ENCODE data around the gene ZNF384.
"Not testable (repeated sequence)": the region's sequence is repeated elsewhere in the genome, so short reads cannot be mapped to it uniquely, and the experiment has no call there.

The ZNF384 gene

DNA sequence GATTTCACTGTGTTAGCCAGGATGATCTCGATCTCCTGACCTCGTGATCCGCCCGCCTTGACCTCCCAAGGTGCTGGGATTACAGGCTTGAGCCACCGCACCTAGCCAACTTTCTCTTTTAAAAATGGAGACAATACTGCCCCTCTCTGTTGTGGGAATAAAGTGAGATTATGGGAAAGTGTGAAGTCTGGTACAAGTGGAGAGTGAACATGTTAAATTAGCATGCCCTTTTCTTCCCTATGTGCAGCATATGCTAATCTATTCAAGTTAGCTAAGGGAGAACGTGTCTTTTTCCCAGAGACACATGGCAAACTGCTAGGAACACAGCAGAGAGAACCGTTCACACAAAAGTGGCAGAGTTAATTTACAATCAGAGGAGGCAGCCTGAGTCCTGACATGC, 36.2 kb upstream of the ZNF384 start:
- H3K4me3 ChIP-seq (replicated peaks; ENCODE audit: low read depth, low read length) = no peak overlapping the region
- DNase-seq (ENCODE audit: low read depth) = no peak
- TF ChIP-seq, protein P1, sequence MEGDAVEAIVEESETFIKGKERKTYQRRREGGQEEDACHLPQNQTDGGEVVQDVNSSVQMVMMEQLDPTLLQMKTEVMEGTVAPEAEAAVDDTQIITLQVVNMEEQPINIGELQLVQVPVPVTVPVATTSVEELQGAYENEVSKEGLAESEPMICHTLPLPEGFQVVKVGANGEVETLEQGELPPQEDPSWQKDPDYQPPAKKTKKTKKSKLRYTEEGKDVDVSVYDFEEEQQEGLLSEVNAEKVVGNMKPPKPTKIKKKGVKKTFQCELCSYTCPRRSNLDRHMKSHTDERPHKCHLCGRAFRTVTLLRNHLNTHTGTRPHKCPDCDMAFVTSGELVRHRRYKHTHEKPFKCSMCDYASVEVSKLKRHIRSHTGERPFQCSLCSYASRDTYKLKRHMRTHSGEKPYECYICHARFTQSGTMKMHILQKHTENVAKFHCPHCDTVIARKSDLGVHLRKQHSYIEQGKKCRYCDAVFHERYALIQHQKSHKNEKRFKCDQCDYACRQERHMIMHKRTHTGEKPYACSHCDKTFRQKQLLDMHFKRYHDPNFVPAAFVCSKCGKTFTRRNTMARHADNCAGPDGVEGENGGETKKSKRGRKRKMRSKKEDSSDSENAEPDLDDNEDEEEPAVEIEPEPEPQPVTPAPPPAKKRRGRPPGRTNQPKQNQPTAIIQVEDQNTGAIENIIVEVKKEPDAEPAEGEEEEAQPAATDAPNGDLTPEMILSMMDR (IDR thresholded peaks at IDR 0.05; ENCODE audit: low read length, missing control alignments) = no peak

DNA sequence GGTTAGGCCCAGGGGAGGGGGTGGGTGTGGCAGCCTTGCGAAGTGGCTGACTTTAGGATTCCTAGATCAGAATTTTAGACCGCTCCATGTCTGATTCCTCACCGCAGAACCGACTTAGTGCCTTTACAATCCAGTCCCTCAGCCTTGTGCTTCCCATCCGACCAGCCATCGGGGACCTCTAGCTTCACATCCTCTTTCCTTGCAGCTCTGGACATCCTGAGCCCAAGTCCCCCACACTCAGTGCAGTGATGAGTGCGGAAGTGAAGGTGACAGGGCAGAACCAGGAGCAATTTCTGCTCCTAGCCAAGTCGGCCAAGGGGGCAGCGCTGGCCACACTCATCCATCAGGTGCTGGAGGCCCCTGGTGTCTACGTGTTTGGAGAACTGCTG, 35.2 kb upstream of the ZNF384 start:
- TF ChIP-seq, protein P1 (IDR thresholded peaks at IDR 0.05; ENCODE audit: low read length, missing control alignments) = no peak
- DNase-seq (ENCODE audit: low read depth) = no peak

GRCh38 chr12:6723607-6724408, 34.6 kb upstream of the ZNF384 start, which contains the start of gene COPS7A:
Gene COPS7A (plus strand): TSS chr12:6724046. CDS start chr12:6724657, 611 bp downstream.
- H3K4me3 ChIP-seq (replicated peaks; ENCODE audit: low read depth, low read length) = peak within 1 kb of the TSS; percentile 77
- DNase-seq (ENCODE audit: low read depth) = peak; percentile 99
- TF ChIP-seq, protein P1 (IDR thresholded peaks at IDR 0.05; ENCODE audit: low read length, missing control alignments) = no peak

More for the DNA sequence above, 35.2 kb upstream of the ZNF384 start:
- peak overlapping the region; percentile 77 for H3K4me3 ChIP-seq (replicated peaks; ENCODE audit: low read depth, low read length)

DNA sequence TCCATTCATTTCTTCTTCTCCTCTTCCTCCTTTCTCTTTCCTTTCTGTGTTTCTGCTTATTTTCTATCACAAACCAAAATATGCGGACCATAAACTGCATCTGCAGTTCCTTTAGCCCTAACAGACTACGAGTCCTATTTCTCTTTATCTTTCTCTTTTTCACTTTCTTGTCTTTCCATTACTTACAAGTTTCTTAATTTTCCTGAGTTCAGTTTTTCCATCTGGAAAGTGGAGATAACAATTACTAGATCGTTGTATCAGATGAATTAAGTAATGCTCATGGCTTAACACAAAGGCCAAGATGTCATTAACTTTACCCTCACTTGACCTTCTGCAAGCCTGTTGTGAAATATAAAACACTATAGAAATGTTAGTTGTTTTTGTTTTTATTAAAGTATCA, 33.7 kb upstream of the ZNF384 start:
- TF ChIP-seq, protein P1 (IDR thresholded peaks at IDR 0.05; ENCODE audit: low read length, missing control alignments) = no peak
- no peak overlapping the region for H3K4me3 ChIP-seq (replicated peaks; ENCODE audit: low read depth, low read length)
- no peak for DNase-seq (ENCODE audit: low read depth)

- TF ChIP-seq, protein P1 (IDR thresholded peaks at IDR 0.05; ENCODE audit: low read length, missing control alignments) = no peak
- no peak overlapping the region for H3K4me3 ChIP-seq (replicated peaks; ENCODE audit: low read depth, low read length)
- no peak for DNase-seq (ENCODE audit: low read depth)
Observed at GRCh38 chr12:6716874-6717437, 27.8 kb upstream of the ZNF384 start.

DNA sequence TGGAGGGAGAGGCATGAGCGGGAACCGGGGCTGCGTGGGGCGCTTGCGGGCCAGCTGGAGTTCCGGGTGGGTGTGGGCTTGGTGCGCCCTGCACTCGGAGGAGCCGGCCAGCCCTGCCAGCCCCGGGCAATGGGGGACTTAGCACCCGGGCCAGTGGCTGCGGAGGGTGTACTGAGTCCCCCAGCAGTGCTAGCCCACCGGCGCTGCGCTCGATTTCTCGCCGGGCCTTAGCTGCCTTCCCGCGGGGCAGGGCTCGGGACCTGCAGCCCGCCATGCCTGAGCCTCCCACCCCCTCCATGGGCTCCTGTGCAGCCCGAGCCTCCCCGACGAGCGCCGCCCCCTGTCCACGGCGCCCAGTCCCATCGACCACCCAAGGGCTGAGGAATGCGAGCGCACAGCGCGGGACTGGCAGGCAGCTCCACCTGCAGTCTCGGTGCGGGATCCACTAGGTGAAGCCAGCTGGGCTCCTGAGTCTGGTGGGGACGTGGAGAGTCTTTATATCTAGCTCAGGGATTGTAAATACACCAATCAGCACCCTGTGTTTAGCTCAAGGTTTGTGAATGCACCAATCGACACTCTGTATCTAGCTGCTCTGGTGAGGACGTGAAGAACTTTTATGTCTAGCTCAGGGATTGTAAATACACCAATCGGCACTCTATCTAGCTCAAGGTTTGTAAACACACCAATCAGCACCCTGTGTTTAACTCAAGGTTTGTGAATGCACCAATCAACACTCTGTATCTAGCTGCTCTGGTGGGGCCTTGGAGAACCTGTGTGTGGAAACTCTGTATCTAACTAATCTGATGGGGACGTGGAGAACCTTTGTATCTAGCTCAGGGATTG, 27.1 kb upstream of the ZNF384 start:
- DNase-seq (ENCODE audit: low read depth); H3K4me3 ChIP-seq (replicated peaks; ENCODE audit: low read depth, low read length): not testable (repeated sequence)

DNA sequence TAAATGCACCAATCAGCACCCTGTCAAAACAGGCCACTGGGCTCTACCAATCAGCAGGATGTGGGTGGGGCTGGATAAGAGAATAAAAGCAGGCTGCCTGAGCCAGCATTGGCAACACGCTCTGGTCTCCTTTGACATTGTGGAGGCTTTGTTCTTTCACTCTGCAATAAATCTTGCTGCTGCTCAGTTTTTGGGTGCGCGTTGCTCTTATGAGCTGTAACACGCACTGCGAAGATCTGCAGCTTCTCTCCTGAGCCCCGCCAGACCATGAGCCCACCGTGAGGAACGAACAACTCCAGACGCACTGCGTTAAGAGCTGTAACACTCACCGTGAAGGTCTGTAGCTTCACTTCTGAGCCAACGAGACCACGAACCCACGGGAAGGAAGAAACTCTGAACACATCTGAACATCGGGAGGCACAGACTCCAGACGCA, 19.8 kb upstream of the ZNF384 start:
- no peak for DNase-seq (ENCODE audit: low read depth)
- TF ChIP-seq, protein P1 (IDR thresholded peaks at IDR 0.05; ENCODE audit: low read length, missing control alignments) = no peak
- H3K4me3 ChIP-seq (replicated peaks; ENCODE audit: low read depth, low read length) = no peak overlapping the region

- not testable (repeated sequence) for H3K4me3 ChIP-seq (replicated peaks; ENCODE audit: low read depth, low read length); DNase-seq (ENCODE audit: low read depth)
Observed at GRCh38 chr12:6708351-6708750, 19.2 kb upstream of the ZNF384 start.

All from fibroblast of pulmonary artery (primary cell).